SK-N-MC (cell line): ENCODE results near the gene KCNJ14.

Experiments
- DNase-seq: peaks from one replicate; pipeline ENCODE4 v3.0.0-alpha.2; 2011; ENCODE audit warnings: low read depth, low spot score
- H3K27ac ChIP-seq: fragments of 200-600 bp; sonication (generic); 2 replicates; pipeline ENCODE4 v1.5.1; 2016; ENCODE audit warnings: mixed run types
- H3K36me3 ChIP-seq: fragments of 200-600 bp; sonication (generic); 2 replicates; pipeline ENCODE4 v1.6.1; 2017; ENCODE audit warnings: antibody characterized with exemption, low read length, mixed read lengths; ENCODE audit not compliant: insufficient read depth
- H3K4me3 ChIP-seq: fragments of 200-600 bp; sonication (generic); 2 replicates; pipeline ENCODE4 v1.5.1; 2016
- H3K9ac ChIP-seq: fragments of 200-600 bp; sonication (generic); 2 replicates; pipeline ENCODE4 v1.8.0; 2017; ENCODE audit warnings: mixed run types, mixed read lengths; ENCODE audit not compliant: insufficient read length
- H3K9me3 ChIP-seq: fragments of 200-600 bp; sonication (generic); 2 replicates; pipeline ENCODE4 v1.6.1; 2017; ENCODE audit warnings: low read depth, mild to moderate bottlenecking, antibody characterized with exemption, low read length, moderate library complexity, mixed read lengths
- EZH2 ChIP-seq: fragments of 200-600 bp; sonication (generic); IDR thresholded peaks from one replicate; pipeline ENCODE4 v1.6.1; 2017; ENCODE audit warnings: antibody characterized with exemption
- FOXP2 ChIP-seq: optimal IDR thresholded peaks from 2 replicates; pipeline ENCODE3; 2011; ENCODE audit warnings: mild to moderate bottlenecking, moderate library complexity; ENCODE audit not compliant: insufficient read depth; ENCODE audit errors: extremely low read length, control extremely low read depth
- POLR2AphosphoS5 ChIP-seq: IDR thresholded peaks from 2 replicates; pipeline ENCODE4 v1.6.1; 2012; ENCODE audit warnings: mild to moderate bottlenecking, low read depth, low read length, borderline replicate concordance

The KCNJ14 gene

DNA sequence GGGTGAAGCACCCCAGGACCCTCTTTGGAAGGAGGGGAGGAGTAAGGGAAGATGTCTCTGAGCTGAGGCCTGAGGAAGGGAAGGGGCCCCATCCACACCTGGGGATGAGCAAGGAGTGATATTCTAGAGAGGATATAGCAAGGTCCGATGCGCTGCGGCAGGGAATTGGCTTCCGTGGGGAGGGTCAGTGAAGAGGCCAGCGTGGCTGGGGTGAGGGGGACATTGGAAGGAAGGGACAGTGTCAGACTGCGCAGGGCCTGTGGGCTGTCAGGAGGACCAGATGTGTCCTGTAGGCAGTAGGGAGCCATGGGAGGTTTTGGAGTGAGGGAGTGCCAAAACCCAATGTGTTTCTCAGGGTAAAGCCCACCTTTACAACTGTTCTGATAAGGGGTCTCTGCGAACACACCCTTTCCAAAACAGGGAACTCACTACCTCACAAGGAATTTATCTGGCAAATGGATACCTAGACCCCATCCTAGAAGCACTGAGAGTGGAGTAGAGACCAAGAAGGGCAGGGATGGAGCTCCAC is 52.6 kb downstream of the KCNJ14 start:
- TF ChIP-seq POLR2AphosphoS5 (no peak), FOXP2 (no peak), EZH2 (no peak)
- no peak overlapping the region for H3K4me3 ChIP-seq
- H3K36me3 ChIP-seq = no peaks in the 10 kb centered on the region
- no peaks in the 10 kb centered on the region for H3K9me3 ChIP-seq
- no peak for DNase-seq
- H3K27ac ChIP-seq = no peak overlapping the region
- no peak overlapping the region for H3K9ac ChIP-seq

DNA sequence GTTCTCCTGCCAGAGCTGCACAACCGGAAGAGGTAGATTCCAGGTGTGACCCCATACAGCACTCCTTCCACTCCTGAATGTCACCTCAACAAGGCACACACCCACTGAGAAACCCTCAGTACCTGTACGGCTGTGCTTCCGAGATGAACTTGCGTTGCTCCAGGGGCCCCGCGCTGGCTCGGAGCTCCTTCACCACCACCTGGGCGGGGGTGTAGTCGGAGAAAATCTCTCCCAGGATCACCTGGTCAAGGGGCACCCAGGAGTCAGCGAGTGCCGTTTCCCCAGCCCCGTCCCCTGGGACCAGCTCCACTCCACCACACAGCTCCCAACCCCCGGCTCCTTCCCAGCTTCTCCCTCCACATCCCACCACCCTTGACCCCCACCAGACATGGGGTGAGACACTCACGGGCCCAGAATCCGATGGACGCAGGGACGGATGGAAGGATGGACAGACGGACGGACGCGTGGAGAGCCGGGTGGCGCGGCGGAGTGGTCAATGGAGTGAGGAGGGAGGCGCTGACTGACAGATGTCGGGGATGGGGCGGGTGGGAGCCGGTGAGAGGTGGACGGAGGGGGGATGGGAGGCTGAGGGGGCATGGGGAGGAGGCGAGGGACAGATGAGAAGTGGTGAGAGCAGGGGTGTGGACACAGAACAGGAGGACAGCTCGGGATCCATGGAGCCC is 53.5 kb downstream of the KCNJ14 start:
- H3K27ac ChIP-seq = no peak overlapping the region
- TF ChIP-seq EZH2 (no peak), FOXP2 (no peak), POLR2AphosphoS5 (no peak)
- no peak overlapping the region for H3K9ac ChIP-seq
- no peaks in the 10 kb centered on the region for H3K36me3 ChIP-seq
- no peaks in the 10 kb centered on the region for H3K9me3 ChIP-seq
- no peak overlapping the region for H3K4me3 ChIP-seq
- no peak for DNase-seq

GRCh38 chr19:48509467-48510194 is 54.3 kb downstream of the KCNJ14 start:
- no peaks in the 10 kb centered on the region for H3K9me3 ChIP-seq
- no peak overlapping the region for H3K27ac ChIP-seq
- H3K4me3 ChIP-seq = no peak overlapping the region
- no peaks in the 10 kb centered on the region for H3K36me3 ChIP-seq
- TF ChIP-seq POLR2AphosphoS5 (no peak), FOXP2 (no peak), EZH2 (no peak)
- no peak overlapping the region for H3K9ac ChIP-seq
- DNase-seq = no peak

DNA sequence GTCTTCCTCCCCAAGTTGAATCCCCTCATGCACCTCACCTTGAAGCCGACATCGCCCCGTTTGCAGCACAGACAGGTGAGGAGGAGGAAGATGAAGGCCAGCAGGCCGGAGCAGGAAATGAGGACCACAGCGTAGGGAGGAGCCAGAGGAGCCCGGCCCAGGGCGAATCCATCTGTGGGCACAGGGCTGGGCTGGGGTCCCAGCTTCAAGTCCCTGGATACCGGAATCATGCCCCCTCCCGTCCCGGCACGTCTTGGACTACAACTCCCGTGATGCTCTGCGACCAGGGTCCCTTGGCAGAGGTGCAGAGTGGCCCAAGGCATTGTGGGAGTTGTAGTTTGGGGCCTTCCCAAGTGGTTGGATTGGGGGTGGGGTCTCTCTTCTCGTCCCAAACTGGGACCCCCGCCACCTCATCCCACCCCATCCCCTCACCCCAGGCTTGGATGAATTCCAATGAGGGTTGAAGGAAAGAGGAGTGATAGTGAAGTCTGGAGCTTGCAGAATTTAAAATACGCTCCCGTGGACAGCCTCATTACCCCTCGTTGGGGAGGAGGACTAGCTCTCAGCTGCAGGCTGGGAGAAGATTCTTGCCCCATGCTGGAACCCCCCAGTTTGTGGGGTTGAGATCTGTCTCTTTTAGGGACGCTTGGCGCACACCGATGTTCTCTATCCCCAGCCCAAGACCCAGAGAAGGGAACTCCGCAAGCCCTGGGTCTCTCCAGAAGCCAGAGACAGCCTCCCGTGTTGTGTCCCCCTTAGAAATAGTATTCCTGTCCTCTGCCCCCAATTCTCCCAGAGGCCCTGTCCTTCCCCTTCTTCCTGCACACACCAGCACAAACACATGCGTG is 55.3 kb downstream of the KCNJ14 start:
- Histone ChIP-seq H3K9me3 (no peaks in the 10 kb centered on the region), H3K4me3 (peak overlapping the region; percentile 67), H3K27ac (no peak overlapping the region), H3K9ac (no peak overlapping the region), H3K36me3 (no peaks in the 10 kb centered on the region)
- no peak for DNase-seq
- TF ChIP-seq FOXP2 = no peak
- no peak for TF ChIP-seq POLR2AphosphoS5
- no peak for TF ChIP-seq EZH2

DNA sequence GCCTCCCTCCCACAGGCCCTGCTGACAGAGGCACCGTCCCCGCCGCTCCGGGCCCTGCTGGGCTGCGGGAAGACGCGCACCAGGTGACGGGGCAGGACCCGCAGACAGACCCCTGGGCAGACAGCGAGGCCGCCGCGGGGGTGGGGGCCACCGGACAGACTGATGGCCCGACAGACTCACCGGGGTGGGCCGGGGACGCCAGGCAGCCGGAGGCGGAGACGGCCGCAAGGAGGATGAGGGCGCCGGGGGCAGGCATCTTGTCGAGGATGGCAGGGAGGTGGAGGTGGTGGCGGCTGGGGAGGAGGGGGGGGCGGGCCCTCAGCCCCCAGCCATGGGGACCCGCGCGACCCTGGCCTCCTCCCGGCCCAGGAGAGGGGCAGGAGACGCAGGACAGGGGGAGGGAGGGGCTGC is 56.0 kb downstream of the KCNJ14 start:
- no peak for DNase-seq
- Histone ChIP-seq H3K9me3 (no peaks in the 10 kb centered on the region), H3K36me3 (no peaks in the 10 kb centered on the region), H3K27ac (no peak overlapping the region), H3K9ac (no peak overlapping the region), H3K4me3 (no peak overlapping the region)
- TF ChIP-seq FOXP2 (no peak), EZH2 (no peak), POLR2AphosphoS5 (no peak)

- no peak for DNase-seq
- H3K36me3 ChIP-seq = no peaks in the 10 kb centered on the region
- no peak within 1 kb of the TSS for H3K9ac ChIP-seq
- TF ChIP-seq FOXP2 (no peak), POLR2AphosphoS5 (no peak), EZH2 (no peak)
- H3K27ac ChIP-seq = no peak within 1 kb of the TSS
- H3K9me3 ChIP-seq = no peaks in the 10 kb centered on the region
- H3K4me3 ChIP-seq = peak within 1 kb of the TSS; percentile 67
Observed at GRCh38 chr19:48511800-48512503, 56.6 kb downstream of the KCNJ14 start, which contains the start of gene LMTK3. LMTK3 (minus strand) TSS chr19:48511835; CDS start chr19:48511576, 259 bp downstream.

GRCh38 chr19:48512504-48513288 is 57.3 kb downstream of the KCNJ14 start:
- no peak for DNase-seq
- TF ChIP-seq EZH2 (no peak), POLR2AphosphoS5 (no peak), FOXP2 (no peak)
- Histone ChIP-seq H3K36me3 (no peaks in the 10 kb centered on the region), H3K4me3 (peak overlapping the region; percentile 87), H3K27ac (no peak overlapping the region), H3K9me3 (no peaks in the 10 kb centered on the region), H3K9ac (no peak overlapping the region)
